ENCODE data around the gene MARCHF10. TPM values are rescaled to one million over a fixed set of nuclear protein-coding genes. Genes with fewer than 3 reads are reported as not detected.

The MARCHF10 gene
- total RNA-seq, 2 donors from 2014 or later: under 0.01 TPM; not detected in 1

GRCh38 chr17:62708587-62708986 lies 99.5 kb downstream of the MARCHF10 start:
- Histone ChIP-seq H3K4me1 (peaks cover 25% of the 10 kb centered on the region), H3K36me3 (replicated peaks in 1 of 2; ENCODE audit: insufficient read depth in 1 of 2, low read depth in 2 of 2) (no peaks in the 10 kb centered on the region), H3K27me3 (no peaks in the 10 kb centered on the region), H3K27ac (no peak overlapping the region), H3K4me3 (no peak overlapping the region), H3K9me3 (no peaks in the 10 kb centered on the region)
- ATAC-seq (no peak), DNase-seq (no peak)
- 49 to 60% methylated on average over 2 of the region's 2 CpGs for WGBS, 2 donors
- TF ChIP-seq POLR2A (IDR thresholded peaks at IDR 0.05) (no peak), CTCF (IDR thresholded peaks at IDR 0.05) (no peak)
- intact Hi-C loops (cut with DNase I): loop anchor here (10.0 kb wide), 1 partner anchor 696 kb away; no protein-coding TSS in a partner anchor

- 85 to 87% methylated on average over 8 to 9 of the region's 9 CpGs for WGBS, 2 donors
- no peak for DNase-seq
- no peak for ATAC-seq
- Histone ChIP-seq H3K4me1 (peaks cover 29% of the 10 kb centered on the region), H3K4me3 (no peak overlapping the region), H3K36me3 (replicated peaks in 1 of 2; ENCODE audit: insufficient read depth in 1 of 2, low read depth in 2 of 2) (no peaks in the 10 kb centered on the region), H3K27ac (no peak overlapping the region), H3K9me3 (no peaks in the 10 kb centered on the region), H3K27me3 (no peaks in the 10 kb centered on the region)
- TF ChIP-seq CTCF (IDR thresholded peaks at IDR 0.05): no peak
- no peak for TF ChIP-seq POLR2A (IDR thresholded peaks at IDR 0.05)
- intact Hi-C loops (cut with DNase I): loop anchor here (10.0 kb wide), 1 partner anchor 697 kb away; no protein-coding TSS in a partner anchor
Measured at GRCh38 chr17:62707425-62707739, 100.7 kb downstream of the MARCHF10 start.

GRCh38 chr17:62706598-62707424 lies 101.3 kb downstream of the MARCHF10 start:
- no peak for ATAC-seq
- H3K27me3 ChIP-seq: no peaks in the 10 kb centered on the region
- intact Hi-C loops (cut with DNase I): loop anchor here (10.0 kb wide), 1 partner anchor 698 kb away; no protein-coding TSS in a partner anchor
- TF ChIP-seq POLR2A (IDR thresholded peaks at IDR 0.05) (no peak), CTCF (IDR thresholded peaks at IDR 0.05) (no peak)
- no peaks in the 10 kb centered on the region for H3K36me3 ChIP-seq (replicated peaks in 1 of 2; ENCODE audit: insufficient read depth in 1 of 2, low read depth in 2 of 2)
- no peak overlapping the region for H3K4me3 ChIP-seq
- 67 to 71% methylated on average over 20 of the region's 20 CpGs for WGBS, 2 donors
- H3K4me1 ChIP-seq: peaks cover 29% of the 10 kb centered on the region
- no peak for DNase-seq
- H3K27ac ChIP-seq: peak overlapping the region in 1 of 4 donors; percentile 61
- no peaks in the 10 kb centered on the region for H3K9me3 ChIP-seq

GRCh38 chr17:62705778-62706597 lies 102.1 kb downstream of the MARCHF10 start:
- intact Hi-C loops (cut with DNase I): loop anchor here (10.0 kb wide), 1 partner anchor 699 kb away; no protein-coding TSS in a partner anchor
- H3K27ac ChIP-seq: peak overlapping the region in 3 of 4 donors; percentile 9 to 61 (median 57)

More at GRCh38 chr17:62705778-62706597, 102.1 kb downstream of the MARCHF10 start:
- Histone ChIP-seq H3K4me1 (peaks cover 29% of the 10 kb centered on the region), H3K9me3 (no peaks in the 10 kb centered on the region), H3K4me3 (no peak overlapping the region), H3K27me3 (no peaks in the 10 kb centered on the region), H3K36me3 (replicated peaks in 1 of 2; ENCODE audit: insufficient read depth in 1 of 2, low read depth in 2 of 2) (no peaks in the 10 kb centered on the region)
- ATAC-seq (peak; percentile 34), DNase-seq (peak in 1 of 4 donors; percentile 35)
- WGBS, 2 donors: 25 to 36% methylated on average over 9 to 14 of the region's 14 CpGs
- TF ChIP-seq CTCF (IDR thresholded peaks at IDR 0.05): no peak
- no peak for TF ChIP-seq POLR2A (IDR thresholded peaks at IDR 0.05)
